HL-60 (cell line): ENCODE results near the gene TMEM233.

ENCODE experiments used
- DNase-seq, 2 experiments: peaks; one replicate each; pipeline ENCODE4 v3.0.0-alpha.2; 2010 to 2020; ENCODE audit warnings: low read depth in 1 of 2, low spot score in 1 of 2
- H3K27ac ChIP-seq: fragments of 250-450 bp; sonication (Bioruptor Pico); replicated peaks from 2 replicates; pipeline ENCODE4 v1.5.1; 2020; ENCODE audit warnings: mild to moderate bottlenecking, moderate library complexity
- H3K27me3 ChIP-seq: fragments of 250-450 bp; sonication (Bioruptor Pico); 2 replicates; pipeline ENCODE4 v1.5.1; 2021; ENCODE audit warnings: mild to moderate bottlenecking, moderate library complexity; ENCODE audit not compliant: insufficient read depth, poor library complexity, severe bottlenecking
- H3K4me3 ChIP-seq: replicated peaks from 2 replicates; pipeline ENCODE4 v1.5.1; 2011; ENCODE audit warnings: mild to moderate bottlenecking, control low read depth, low read length; ENCODE audit not compliant: insufficient read depth
- CTCF ChIP-seq: IDR thresholded peaks from one replicate; pipeline ENCODE4 v1.5.1; 2011; ENCODE audit warnings: low read length, control low read depth, inconsistent platforms; ENCODE audit not compliant: insufficient read depth
- GABPA ChIP-seq: IDR thresholded peaks from 2 replicates; pipeline ENCODE4 v1.6.1; 2012; ENCODE audit warnings: low read depth
- POLR2AphosphoS5 ChIP-seq: IDR thresholded peaks from 2 replicates; pipeline ENCODE4 v1.6.1; 2012; ENCODE audit warnings: low read depth
- SPI1 ChIP-seq: IDR thresholded peaks from 2 replicates; pipeline ENCODE4 v1.6.1; 2012; ENCODE audit warnings: low read depth, mild to moderate bottlenecking, borderline replicate concordance
- TF ChIP-seq, protein P1 (sequence below): IDR thresholded peaks from 2 replicates; pipeline ENCODE4 v1.6.1; 2012; ENCODE audit warnings: low read depth; ENCODE audit not compliant: insufficient replicate concordance

Gene TMEM233

DNA sequence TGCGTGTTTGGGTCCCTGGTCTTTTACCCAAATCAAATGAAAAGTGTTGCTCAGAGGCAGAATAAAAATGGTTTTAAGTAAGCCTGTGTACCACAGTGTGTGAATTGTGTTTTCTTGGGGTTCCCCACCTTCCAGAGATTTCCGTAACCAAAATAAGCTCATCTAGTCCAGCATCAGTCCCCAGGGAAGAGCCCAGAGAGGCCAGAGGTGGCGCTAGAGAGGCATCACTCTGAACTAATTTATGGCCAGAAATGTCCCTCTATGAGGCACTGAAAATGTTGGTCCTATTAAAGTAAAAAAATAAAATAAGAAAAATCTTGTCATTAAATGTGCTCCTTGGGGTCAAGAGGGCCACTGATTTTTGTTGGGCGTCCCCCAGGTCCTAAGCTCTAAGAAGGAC is 49.4 kb downstream of the TMEM233 start:
- DNase-seq = no peak
- TF ChIP-seq, protein P1, sequence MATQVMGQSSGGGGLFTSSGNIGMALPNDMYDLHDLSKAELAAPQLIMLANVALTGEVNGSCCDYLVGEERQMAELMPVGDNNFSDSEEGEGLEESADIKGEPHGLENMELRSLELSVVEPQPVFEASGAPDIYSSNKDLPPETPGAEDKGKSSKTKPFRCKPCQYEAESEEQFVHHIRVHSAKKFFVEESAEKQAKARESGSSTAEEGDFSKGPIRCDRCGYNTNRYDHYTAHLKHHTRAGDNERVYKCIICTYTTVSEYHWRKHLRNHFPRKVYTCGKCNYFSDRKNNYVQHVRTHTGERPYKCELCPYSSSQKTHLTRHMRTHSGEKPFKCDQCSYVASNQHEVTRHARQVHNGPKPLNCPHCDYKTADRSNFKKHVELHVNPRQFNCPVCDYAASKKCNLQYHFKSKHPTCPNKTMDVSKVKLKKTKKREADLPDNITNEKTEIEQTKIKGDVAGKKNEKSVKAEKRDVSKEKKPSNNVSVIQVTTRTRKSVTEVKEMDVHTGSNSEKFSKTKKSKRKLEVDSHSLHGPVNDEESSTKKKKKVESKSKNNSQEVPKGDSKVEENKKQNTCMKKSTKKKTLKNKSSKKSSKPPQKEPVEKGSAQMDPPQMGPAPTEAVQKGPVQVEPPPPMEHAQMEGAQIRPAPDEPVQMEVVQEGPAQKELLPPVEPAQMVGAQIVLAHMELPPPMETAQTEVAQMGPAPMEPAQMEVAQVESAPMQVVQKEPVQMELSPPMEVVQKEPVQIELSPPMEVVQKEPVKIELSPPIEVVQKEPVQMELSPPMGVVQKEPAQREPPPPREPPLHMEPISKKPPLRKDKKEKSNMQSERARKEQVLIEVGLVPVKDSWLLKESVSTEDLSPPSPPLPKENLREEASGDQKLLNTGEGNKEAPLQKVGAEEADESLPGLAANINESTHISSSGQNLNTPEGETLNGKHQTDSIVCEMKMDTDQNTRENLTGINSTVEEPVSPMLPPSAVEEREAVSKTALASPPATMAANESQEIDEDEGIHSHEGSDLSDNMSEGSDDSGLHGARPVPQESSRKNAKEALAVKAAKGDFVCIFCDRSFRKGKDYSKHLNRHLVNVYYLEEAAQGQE = no peak
- Histone ChIP-seq H3K27ac (no peak overlapping the region), H3K4me3 (no peak overlapping the region), H3K27me3 (no peaks in the 10 kb centered on the region)

DNA sequence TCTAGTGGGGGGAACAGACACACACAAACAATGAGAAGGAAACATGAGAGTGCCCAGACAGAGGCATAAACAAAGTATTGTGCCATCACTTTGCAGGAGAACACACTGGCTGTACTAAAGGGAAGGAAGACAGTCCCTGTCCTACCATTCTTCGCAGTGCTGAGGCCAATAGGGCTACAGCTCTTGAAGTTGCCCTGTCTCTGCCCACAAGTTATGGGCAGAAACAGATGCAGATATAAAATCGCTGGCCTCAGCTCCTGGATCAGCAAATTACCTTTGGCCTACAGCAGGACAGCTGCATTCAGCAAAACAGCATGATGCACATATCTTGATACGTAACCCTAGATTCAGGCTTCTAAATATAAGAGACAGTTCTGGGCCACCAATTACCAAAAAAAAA is 51.4 kb downstream of the TMEM233 start:
- TF ChIP-seq, protein P1 = no peak
- TF ChIP-seq POLR2AphosphoS5 = no peak
- Histone ChIP-seq H3K27ac (no peak overlapping the region), H3K27me3 (no peaks in the 10 kb centered on the region), H3K4me3 (no peak overlapping the region)
- no peak for DNase-seq

- H3K27me3 ChIP-seq = no peaks in the 10 kb centered on the region
- H3K4me3 ChIP-seq = no peak overlapping the region
- TF ChIP-seq, protein P1 = no peak
- TF ChIP-seq SPI1 = no peak
- TF ChIP-seq CTCF = no peak
- no peak for TF ChIP-seq POLR2AphosphoS5
- no peak for TF ChIP-seq GABPA
- no peak for DNase-seq
- no peak overlapping the region for H3K27ac ChIP-seq
Measured at GRCh38 chr12:119645535-119646059, 52.0 kb downstream of the TMEM233 start.

- no peaks in the 10 kb centered on the region for H3K27me3 ChIP-seq
- TF ChIP-seq SPI1 (no peak), CTCF (peak; percentile 39)
- no peak overlapping the region for H3K4me3 ChIP-seq
- no peak overlapping the region for H3K27ac ChIP-seq
- DNase-seq = no peak
Measured at GRCh38 chr12:119649202-119649808, 55.7 kb downstream of the TMEM233 start.
